Transverse colon (tissue), 3 donors: ENCODE data around the gene ARL8B.

Source experiments
- EP300 ChIP-seq: sonication (generic); formaldehyde crosslinking; IDR thresholded peaks from one replicate; pipeline ENCODE4 v1.6.1; 2017; ENCODE audit warnings: antibody characterized with exemption, low read depth
- POLR2A ChIP-seq: fragments of 450-650 bp; IDR thresholded peaks from one replicate; pipeline ENCODE4 v1.6.1; 2016; ENCODE audit warnings: antibody characterized with exemption, mild to moderate bottlenecking, moderate library complexity
- TF ChIP-seq, protein P1 (sequence below), 5 experiments: fragments of 200-600 bp in 3 of 5; fragments of 450-650 bp in 2 of 5; sonication (generic) in 3 of 5; IDR thresholded peaks; 1 replicate in 2 of 5; 2 replicates in 3 of 5; pipeline ENCODE4 v1.5.1; 2016 to 2017; ENCODE audit warnings: antibody characterized with exemption in 5 of 5, inconsistent platforms in 3 of 5, mild to moderate bottlenecking in 2 of 5, moderate library complexity in 1 of 5

GRCh38 chr3:5116538-5116937 is 5.6 kb upstream of the ARL8B start:
- no peak for TF ChIP-seq POLR2A
- TF ChIP-seq EP300 = no peak
- TF ChIP-seq, protein P1, sequence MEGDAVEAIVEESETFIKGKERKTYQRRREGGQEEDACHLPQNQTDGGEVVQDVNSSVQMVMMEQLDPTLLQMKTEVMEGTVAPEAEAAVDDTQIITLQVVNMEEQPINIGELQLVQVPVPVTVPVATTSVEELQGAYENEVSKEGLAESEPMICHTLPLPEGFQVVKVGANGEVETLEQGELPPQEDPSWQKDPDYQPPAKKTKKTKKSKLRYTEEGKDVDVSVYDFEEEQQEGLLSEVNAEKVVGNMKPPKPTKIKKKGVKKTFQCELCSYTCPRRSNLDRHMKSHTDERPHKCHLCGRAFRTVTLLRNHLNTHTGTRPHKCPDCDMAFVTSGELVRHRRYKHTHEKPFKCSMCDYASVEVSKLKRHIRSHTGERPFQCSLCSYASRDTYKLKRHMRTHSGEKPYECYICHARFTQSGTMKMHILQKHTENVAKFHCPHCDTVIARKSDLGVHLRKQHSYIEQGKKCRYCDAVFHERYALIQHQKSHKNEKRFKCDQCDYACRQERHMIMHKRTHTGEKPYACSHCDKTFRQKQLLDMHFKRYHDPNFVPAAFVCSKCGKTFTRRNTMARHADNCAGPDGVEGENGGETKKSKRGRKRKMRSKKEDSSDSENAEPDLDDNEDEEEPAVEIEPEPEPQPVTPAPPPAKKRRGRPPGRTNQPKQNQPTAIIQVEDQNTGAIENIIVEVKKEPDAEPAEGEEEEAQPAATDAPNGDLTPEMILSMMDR (IDR thresholded peaks at IDR 0.05) = no peak
